ENCODE results near the gene MAP3K13.
"Not testable (repeated sequence)": the region's sequence is repeated elsewhere in the genome, so short reads cannot be mapped to it uniquely, and the experiment has no call there.

The MAP3K13 gene

DNA sequence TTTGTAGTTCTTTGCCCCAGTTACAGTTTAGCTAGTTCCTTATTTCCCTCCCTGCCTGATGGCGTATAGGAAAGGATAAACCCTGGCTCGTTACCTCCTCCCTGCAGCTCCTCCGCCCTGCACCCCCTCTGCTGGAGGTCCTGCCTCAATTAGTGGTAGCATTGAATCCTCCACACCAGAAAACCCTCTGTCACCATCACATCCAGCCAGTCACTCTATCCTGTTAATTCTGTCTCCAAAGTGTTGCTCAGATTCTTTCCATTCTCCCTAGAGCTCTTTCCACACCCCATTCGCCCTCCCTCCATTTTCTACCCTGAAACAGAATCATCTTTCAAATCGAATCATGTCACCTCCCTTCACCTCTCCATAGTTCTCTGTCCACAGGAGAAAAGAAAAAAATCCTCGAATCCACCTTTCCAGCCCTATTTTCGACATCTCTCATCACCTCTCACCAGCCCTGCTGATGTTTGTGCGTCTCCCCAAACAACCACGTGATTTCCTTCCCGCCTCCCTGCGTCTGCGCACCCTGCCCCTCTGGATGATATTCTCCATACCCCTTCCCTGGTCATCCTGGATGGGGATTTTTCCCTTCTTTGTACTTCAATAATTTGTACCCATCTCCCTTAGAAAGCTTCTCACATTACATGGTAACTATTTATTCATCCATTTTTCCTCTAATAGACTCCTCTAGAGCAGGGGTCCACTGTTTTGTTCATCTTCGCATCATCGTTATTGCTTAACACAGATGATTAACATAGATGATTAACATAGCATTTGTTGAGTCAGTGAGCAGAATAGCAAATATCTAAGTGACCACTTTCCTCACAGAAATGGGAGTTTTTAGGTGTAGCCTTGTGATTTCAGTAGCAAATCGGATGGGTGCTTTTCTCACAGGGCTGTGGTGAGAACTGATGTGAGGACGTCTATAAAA lies 37.1 kb downstream of the MAP3K13 start:
- DNase-seq (ENCODE audit: low read depth): no peak

DNA sequence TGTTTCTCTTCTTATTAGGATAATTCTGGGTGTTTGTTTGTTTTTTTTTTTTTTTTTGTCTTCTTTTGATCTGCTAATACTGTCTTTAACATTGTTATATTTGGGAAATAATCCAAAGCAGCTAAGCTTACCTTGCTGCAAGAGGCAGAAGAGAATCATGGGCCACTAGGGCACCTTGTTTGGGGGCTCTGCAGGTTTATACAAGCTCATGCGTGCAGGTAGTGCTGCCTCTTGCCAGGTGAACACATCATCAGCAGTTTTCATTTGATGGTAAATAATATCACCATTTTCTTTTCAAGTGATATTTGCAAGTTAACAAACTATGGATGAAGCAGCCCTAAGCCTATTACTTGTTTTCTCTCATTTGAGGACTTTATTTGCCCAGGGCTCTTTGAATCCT lies 37.9 kb downstream of the MAP3K13 start:
- DNase-seq (ENCODE audit: low read depth): no peak

- DNase-seq (ENCODE audit: low read depth): no peak
These were observed 38.5 kb downstream of the MAP3K13 start for GRCh38 chr3:185401319-185401955.

- DNase-seq (ENCODE audit: low read depth): peak; percentile 44
These were observed 39.6 kb downstream of the MAP3K13 start for GRCh38 chr3:185402561-185402960.

DNA sequence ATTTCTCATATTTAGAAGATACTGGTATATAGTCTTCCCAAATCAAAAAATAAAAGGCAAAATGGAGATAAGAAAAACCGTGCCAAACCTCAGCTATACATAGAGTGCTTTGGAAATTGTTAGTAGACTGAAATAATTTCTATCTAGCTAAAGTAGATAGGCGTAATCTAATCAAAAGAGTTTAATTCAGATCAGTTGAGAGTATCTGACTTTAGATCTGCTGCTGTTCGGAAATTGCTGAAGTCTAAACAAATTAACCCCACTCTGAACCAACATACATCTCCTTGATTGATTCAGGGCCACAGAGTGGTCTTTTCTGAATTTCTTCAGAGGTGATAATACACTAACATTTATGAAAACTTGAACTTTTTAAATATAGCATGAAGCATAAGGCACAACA lies 40.1 kb downstream of the MAP3K13 start:
- no peak for DNase-seq (ENCODE audit: low read depth)

GRCh38 chr3:185405243-185405642 lies 42.3 kb downstream of the MAP3K13 start:
- no peak for DNase-seq (ENCODE audit: low read depth)

DNA sequence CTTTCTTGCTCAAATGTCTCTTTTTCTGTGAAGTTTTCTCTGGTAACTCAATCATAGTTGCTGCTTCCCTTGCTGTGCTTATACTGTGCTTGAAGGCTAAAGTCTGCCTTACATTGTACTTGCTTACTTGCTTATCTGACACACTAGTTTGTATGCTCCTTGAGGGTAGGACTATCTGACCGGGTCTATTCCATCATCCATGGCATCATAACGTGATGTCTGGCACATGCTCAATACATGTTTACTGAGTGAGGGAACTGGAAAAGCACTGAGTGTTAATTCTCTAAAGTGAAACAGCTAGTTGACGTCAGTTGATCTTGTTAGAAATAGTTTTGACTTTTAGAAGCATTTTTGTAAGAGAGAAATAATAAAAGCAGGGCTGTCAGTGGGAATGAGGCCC lies 42.7 kb downstream of the MAP3K13 start:
- no peak for DNase-seq (ENCODE audit: low read depth)

- DNase-seq (ENCODE audit: low read depth): no peak
These were observed 43.2 kb downstream of the MAP3K13 start for GRCh38 chr3:185406121-185406620.

GRCh38 chr3:185409957-185410356 lies 47.0 kb downstream of the MAP3K13 start:
- DNase-seq (ENCODE audit: low read depth): no peak

GRCh38 chr3:185411133-185411532 lies 48.2 kb downstream of the MAP3K13 start:
- no peak for DNase-seq (ENCODE audit: low read depth)

DNA sequence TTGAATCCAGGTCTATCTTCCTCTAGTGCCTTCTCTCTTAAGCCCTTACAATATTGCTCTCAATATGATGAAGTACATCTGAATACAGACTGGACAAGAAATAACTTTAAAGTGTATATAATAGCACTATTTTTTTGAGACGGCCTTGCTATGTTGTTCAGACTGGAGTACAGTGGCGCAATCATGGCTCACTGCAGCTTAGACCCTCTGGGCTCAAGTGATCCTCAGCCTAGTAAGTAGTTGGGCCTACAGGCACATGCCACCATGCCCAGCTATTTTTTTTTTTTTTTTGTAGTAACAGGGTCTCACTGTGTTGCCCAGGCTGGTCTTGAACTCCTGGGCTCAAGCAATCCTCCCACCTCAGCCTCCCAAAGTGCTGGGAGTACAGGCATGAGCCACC lies 53.6 kb downstream of the MAP3K13 start:
- DNase-seq (ENCODE audit: low read depth): no peak

GRCh38 chr3:185418561-185418977 lies 55.6 kb downstream of the MAP3K13 start:
- not testable (repeated sequence) for DNase-seq (ENCODE audit: low read depth)

DNA sequence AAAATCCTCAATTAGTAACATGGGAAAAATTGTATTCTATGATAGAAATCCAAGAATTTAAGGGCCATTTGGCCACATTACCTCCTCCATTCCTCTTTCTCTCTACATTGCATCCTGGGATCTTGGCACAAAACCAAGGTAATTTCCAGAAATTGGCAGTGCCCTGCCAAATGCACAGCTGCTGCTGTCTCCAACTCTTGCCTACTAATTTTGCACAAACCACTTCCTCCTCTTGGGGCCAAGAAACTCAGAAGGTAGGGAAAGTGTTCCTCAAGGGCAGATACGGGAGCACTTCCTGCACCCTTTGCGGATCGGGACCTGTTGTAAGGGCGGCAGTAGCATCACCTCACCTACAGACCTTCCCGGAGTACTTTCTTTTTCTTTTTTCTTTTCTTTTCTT lies 57.8 kb downstream of the MAP3K13 start:
- peak; percentile 12 for DNase-seq (ENCODE audit: low read depth)

- DNase-seq (ENCODE audit: low read depth): no peak
These were observed 58.8 kb downstream of the MAP3K13 start for GRCh38 chr3:185421577-185422232.

- no peak for DNase-seq (ENCODE audit: low read depth)
These were observed 59.7 kb downstream of the MAP3K13 start for GRCh38 chr3:185422677-185423076.

GRCh38 chr3:185423178-185423577 lies 60.2 kb downstream of the MAP3K13 start:
- no peak for DNase-seq (ENCODE audit: low read depth)

DNA sequence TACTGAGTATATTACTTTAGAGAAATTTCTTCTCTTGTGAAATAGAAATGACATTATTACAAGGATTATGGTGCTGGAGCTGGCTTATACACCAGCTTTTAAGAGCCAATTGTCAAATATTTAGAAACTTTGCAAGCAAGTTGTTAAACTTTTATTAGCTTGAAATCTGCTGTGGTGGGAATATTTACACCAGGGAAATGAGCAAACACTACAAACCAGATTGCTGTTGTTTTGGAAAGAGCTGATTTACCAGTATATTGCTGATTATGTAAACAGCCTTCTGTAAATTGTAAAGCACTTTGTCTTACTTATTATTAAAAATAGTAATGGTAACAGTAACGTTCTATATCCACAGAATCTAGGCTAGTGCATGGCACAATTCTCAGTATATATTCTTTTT lies 61.5 kb downstream of the MAP3K13 start:
- no peak for DNase-seq (ENCODE audit: low read depth)

DNA sequence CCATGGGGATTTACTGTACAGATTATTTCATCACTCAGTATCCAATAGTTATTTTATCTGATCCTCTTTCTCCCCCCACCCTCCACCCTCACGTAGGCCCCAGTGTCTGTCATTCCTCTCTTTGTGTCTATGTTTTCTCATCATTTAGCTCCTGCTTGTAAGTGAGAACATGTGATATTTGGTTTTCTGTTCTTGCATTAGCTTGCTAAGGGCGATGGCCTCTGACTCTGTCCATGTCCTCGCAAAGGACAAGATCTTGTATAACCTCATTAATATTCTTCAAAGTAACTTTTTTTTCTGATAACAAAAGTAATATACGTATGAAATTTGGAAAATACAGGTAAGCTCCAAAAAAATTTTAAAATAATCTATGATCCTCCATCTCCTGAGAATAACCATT lies 67.4 kb downstream of the MAP3K13 start:
- DNase-seq (ENCODE audit: low read depth): no peak

GRCh38 chr3:185439745-185440466 lies 77.0 kb downstream of the MAP3K13 start:
- DNase-seq (ENCODE audit: low read depth): no peak

DNA sequence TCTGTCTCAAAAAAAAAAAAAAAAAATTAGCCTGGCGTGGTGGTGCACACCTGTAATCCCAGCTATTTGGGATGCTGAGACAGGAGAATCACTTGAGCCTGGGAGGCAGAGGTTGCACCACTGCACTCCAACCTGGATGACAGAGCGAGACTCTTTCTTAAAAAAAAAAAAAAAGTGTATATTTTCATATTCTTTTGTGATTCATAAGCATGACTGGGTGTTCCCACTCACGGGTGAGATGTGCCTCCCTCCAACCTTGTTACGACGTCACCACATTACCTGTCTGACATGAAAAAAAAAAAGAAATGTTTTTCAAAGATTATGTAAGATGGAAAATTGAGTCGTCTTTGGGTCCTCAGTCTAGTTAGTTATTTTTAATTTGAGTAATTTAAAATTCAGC lies 79.1 kb downstream of the MAP3K13 start:
- DNase-seq (ENCODE audit: low read depth): no peak

DNA sequence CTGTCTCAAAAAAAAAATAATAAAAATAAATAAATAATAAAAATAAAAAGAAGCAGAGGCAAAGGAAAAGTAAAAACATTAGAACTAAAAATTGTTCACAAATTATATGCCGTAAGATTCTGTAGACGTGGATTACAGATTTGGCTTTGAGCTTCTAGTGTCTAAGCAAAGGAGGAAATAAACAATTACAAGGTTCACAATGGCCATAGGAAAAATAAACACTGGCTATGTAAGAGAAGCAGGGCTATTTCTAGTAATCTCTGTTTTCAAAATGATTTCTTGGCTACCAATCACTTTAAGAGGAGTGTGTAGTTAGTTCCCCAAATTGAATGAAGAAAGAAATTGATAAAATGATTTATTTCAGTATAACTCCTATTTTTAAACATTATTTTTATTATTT lies 81.4 kb downstream of the MAP3K13 start:
- DNase-seq (ENCODE audit: low read depth): no peak

GRCh38 chr3:185448107-185448506 lies 85.2 kb downstream of the MAP3K13 start:
- no peak for DNase-seq (ENCODE audit: low read depth)
